ENCODE data around the gene ZSWIM1. TPM values are rescaled to one million over a fixed set of nuclear protein-coding genes. Genes with fewer than 3 reads are reported as not detected.

ZSWIM1 gene
- total and polyA plus RNA-seq, 2 of the 13 experiments (the other 11 are each of a cell fraction or from before 2014, with no cell fraction given) = 9.5 to 11.7 TPM

DNA sequence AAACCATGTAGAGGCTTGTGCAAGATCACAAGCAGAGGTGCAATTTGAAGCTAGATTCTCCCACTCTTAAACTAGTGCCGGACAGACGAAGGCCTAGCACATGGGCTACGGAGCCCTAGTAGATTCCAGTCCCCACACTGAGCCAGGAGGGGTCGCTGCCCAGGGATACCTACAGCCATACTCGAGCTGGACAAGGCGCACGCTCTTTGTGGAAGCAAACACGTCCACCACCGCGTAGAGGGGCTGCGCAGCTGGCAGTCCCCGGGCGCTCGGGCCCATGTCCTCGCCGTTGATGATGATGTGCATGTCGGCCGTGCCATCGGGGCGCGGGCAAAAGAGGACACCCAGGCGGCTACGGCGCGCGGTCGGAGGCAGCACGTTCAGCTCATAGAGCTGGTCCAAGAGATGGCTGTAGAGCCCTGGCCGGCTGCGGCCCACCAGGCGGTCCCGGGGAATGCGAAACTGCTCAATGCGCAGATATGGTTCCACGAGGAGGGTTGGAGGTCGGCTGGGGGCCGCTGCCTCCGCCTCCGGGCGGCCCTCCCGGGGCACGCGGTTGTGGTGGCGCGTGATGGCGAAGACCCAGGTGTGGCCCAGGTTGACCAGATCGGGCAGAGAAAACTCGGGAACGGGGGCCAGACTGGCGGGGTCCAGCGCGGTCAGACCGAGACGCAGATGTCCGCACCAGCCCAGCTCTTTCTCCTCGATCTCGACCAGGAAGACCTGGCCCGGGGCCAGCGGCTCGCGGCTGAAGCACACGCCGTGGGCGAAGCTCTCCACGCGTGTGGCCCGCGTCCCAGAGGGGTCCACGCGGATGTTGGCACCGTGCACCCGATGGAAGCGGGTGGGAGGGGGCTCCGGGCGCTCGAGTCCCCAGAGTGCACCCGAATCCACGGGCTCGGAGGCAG is 9.3 kb downstream of the ZSWIM1 start (continued):
- peak; percentile 85 for TF ChIP-seq ZBED4 (CRISPR knock-in tag; IDR thresholded peaks at IDR 0.05; ENCODE audit: borderline replicate concordance)
- TF ChIP-seq CAMTA2 (CRISPR knock-in tag; IDR thresholded peaks at IDR 0.05; ENCODE audit: borderline replicate concordance) = peak; percentile 92; the same call in 1 of the 2 replicates
- no peak; the same call in 1 of the 2 replicates for TF ChIP-seq ZBTB38 (CRISPR knock-in tag; IDR thresholded peaks at IDR 0.05)
- TF ChIP-seq ZBTB37 (CRISPR knock-in tag; IDR thresholded peaks at IDR 0.05) = peak; percentile 67; the same call in 1 of the 2 replicates
- TF ChIP-seq, protein P1, sequence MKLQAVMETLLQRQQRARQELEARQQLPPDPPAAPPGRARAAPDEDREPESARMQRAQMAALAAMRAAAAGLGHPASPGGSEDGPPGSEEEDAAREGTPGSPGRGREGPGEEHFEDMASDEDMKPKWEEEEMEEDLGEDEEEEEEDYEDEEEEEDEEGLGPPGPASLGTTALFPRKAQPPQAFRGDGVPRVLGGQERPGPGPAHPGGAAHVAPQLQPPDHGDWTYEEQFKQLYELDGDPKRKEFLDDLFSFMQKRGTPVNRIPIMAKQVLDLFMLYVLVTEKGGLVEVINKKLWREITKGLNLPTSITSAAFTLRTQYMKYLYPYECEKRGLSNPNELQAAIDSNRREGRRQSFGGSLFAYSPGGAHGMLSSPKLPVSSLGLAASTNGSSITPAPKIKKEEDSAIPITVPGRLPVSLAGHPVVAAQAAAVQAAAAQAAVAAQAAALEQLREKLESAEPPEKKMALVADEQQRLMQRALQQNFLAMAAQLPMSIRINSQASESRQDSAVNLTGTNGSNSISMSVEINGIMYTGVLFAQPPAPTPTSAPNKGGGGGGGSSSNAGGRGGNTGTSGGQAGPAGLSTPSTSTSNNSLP (IDR thresholded peaks at IDR 0.05; ENCODE audit: low read depth, low read length) = peak; percentile 34; the same call in 1 of the 2 replicates
- no peak for TF ChIP-seq FIP1L1 (IDR thresholded peaks at IDR 0.05; ENCODE audit: borderline replicate concordance, insufficient read depth, low read depth, low read length)
- 0 out of 2 replicates have a peak, but pooled peaks have one; percentile 17 for TF ChIP-seq NFE2L1 (CRISPR knock-in tag; IDR thresholded peaks at IDR 0.05; ENCODE audit: borderline replicate concordance)
- peak; percentile 76 for TF ChIP-seq ZNF777 (CRISPR knock-in tag; IDR thresholded peaks at IDR 0.05)
- TF ChIP-seq, protein P2, sequence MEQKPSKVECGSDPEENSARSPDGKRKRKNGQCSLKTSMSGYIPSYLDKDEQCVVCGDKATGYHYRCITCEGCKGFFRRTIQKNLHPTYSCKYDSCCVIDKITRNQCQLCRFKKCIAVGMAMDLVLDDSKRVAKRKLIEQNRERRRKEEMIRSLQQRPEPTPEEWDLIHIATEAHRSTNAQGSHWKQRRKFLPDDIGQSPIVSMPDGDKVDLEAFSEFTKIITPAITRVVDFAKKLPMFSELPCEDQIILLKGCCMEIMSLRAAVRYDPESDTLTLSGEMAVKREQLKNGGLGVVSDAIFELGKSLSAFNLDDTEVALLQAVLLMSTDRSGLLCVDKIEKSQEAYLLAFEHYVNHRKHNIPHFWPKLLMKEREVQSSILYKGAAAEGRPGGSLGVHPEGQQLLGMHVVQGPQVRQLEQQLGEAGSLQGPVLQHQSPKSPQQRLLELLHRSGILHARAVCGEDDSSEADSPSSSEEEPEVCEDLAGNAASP (CRISPR knock-in tag; IDR thresholded peaks at IDR 0.05; ENCODE audit: borderline replicate concordance) = peak; percentile 88
- TF ChIP-seq CBFB (CRISPR knock-in tag; IDR thresholded peaks at IDR 0.05) = peak; percentile 85
- peak; percentile 58 for TF ChIP-seq CHD2 (IDR thresholded peaks at IDR 0.05; ENCODE audit: low read depth, low read length)
- no peak; the same call in none of the 2 replicates for TF ChIP-seq ZNF333 (CRISPR knock-in tag; IDR thresholded peaks at IDR 0.05; ENCODE audit: borderline replicate concordance)
- peak; percentile 49 for TF ChIP-seq ELF1 (CRISPR knock-in tag; IDR thresholded peaks at IDR 0.05)
- no peak for TF ChIP-seq ZFP82 (CRISPR knock-in tag; IDR thresholded peaks at IDR 0.05; ENCODE audit: borderline replicate concordance)
- TF ChIP-seq ETV6 (CRISPR knock-in tag; conservative IDR thresholded peaks at IDR 0.05) = no peak; the same call in 1 of the 2 replicates
- TF ChIP-seq ZKSCAN8 (CRISPR knock-in tag; IDR thresholded peaks at IDR 0.05; ENCODE audit: borderline replicate concordance) = peak; percentile 84
- TF ChIP-seq MTA3 (CRISPR knock-in tag; IDR thresholded peaks at IDR 0.05) = 0 out of 2 replicates have a peak, but pooled peaks have one; percentile 28
- TF ChIP-seq MAF1 (CRISPR knock-in tag; IDR thresholded peaks at IDR 0.05; ENCODE audit: borderline replicate concordance) = peak; percentile 74; the same call in 1 of the 2 replicates
- 0 out of 2 replicates have a peak, but pooled peaks have one; percentile 23 for TF ChIP-seq ZNF329 (CRISPR knock-in tag; IDR thresholded peaks at IDR 0.05; ENCODE audit: low read depth)
- no peak for TF ChIP-seq CENPX (CRISPR knock-in tag; IDR thresholded peaks at IDR 0.05)
